Activated T-cell treated with anti-CD3 and anti-CD28 coated beads, Interleukin-2, amount 50 U/mL, for 4 hours (primary cell): ENCODE data around the gene ALDH1A1. TPM values are rescaled to one million over a fixed set of nuclear protein-coding genes. Genes with fewer than 3 reads are reported as not detected.

Source experiments
- ATAC-seq, 2 donors: fragments of 200-7000 bp; cut with Tn5 transposase; one replicate each; pipeline ENCODE4 v1.10.0; 2021
- DNase-seq: peaks from one replicate; pipeline ENCODE4 v3.0.0-alpha.2; 2020
- H3K27me3 Mint-ChIP-seq: one replicate; pipeline ENCODE4 v1.8.0; 2021; ENCODE audit warnings: low read depth, mixed read lengths
- H3K36me3 Mint-ChIP-seq: one replicate; pipeline ENCODE4 v1.8.0; 2022; ENCODE audit warnings: mixed read lengths; ENCODE audit not compliant: insufficient read depth
- H3K4me1 Mint-ChIP-seq: one replicate; pipeline ENCODE4 v1.8.0; 2021; ENCODE audit warnings: low read depth, mixed read lengths
- H3K4me3 Mint-ChIP-seq: one replicate; pipeline ENCODE4 v1.8.0; 2021; ENCODE audit warnings: mild to moderate bottlenecking, moderate library complexity, mixed read lengths
- H3K9me3 Mint-ChIP-seq: one replicate; pipeline ENCODE4 v1.8.0; 2021; ENCODE audit warnings: mixed read lengths
- total RNA-seq, 3 donors: library from RNA; stranded (reverse); gene quantifications; one replicate each; pipeline ENCODE4 v1.2.1, GENCODE V29; 2021

Gene ALDH1A1
- total RNA-seq, 3 donors from 2014 or later: 0.16 to 0.35 (median 0.22) TPM

- peaks cover 2% of the 10 kb centered on the region for H3K27me3 Mint-ChIP-seq
- ATAC-seq (no peak), DNase-seq (no peak)
- no peak overlapping the region for H3K4me3 Mint-ChIP-seq
- H3K4me1 Mint-ChIP-seq: no peaks in the 10 kb centered on the region
- no peaks in the 10 kb centered on the region for H3K9me3 Mint-ChIP-seq
- H3K36me3 Mint-ChIP-seq: no peaks in the 10 kb centered on the region
These were observed 45.4 kb downstream of the ALDH1A1 start for GRCh38 chr9:72907421-72907820.

DNA sequence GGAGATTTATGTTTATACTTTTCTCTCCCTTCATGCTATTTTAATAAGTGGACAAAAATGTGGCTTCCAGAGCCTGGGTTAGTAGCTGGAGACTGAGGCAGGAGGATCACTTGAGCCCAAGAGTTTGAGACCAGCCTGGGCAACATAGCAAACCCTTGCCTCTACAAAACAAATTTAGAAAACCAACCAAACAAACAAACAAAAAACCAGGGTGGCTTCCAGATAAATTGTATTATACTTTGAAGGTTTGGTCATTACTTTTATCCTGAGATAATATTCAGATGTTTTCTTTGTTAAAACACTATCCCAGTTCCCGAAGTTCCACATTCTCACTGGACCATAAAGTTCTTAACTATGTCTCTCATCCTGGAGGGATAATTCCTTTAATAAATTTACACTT is 46.0 kb downstream of the ALDH1A1 start:
- Mint-ChIP-seq H3K27me3 (peaks cover 2% of the 10 kb centered on the region), H3K36me3 (no peaks in the 10 kb centered on the region), H3K9me3 (no peaks in the 10 kb centered on the region), H3K4me1 (no peaks in the 10 kb centered on the region), H3K4me3 (no peak overlapping the region)
- DNase-seq (no peak), ATAC-seq (no peak)

- DNase-seq: no peak
- Mint-ChIP-seq H3K4me1 (no peaks in the 10 kb centered on the region), H3K4me3 (no peak overlapping the region), H3K36me3 (no peaks in the 10 kb centered on the region), H3K27me3 (peaks cover 2% of the 10 kb centered on the region), H3K9me3 (no peaks in the 10 kb centered on the region)
- no peak for ATAC-seq
These were observed 47.1 kb downstream of the ALDH1A1 start for GRCh38 chr9:72905514-72906480.

- no peaks in the 10 kb centered on the region for H3K9me3 Mint-ChIP-seq
- DNase-seq (no peak), ATAC-seq (no peak)
- H3K4me1 Mint-ChIP-seq: no peaks in the 10 kb centered on the region
- no peak overlapping the region for H3K4me3 Mint-ChIP-seq
- H3K36me3 Mint-ChIP-seq: no peaks in the 10 kb centered on the region
- peaks cover 2% of the 10 kb centered on the region for H3K27me3 Mint-ChIP-seq
These were observed 48.4 kb downstream of the ALDH1A1 start for GRCh38 chr9:72904267-72905093.

DNA sequence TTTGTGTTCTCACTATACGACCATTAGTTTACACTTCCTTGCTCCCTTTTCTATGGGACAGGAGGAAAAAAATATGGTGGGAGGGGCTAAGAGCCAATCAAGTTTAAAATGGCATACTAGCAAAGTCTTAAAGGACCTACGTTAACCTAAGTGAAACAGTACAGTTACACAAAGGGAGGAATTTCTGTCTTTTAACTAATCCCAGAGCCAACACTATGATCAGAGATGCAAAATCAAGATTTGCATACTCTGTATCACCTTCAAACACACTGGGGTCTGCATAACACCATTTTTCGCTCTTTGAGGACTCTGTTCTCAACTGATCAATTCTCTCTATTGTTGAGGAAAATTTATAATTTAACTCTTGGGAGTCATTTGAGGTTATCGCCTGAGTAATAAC is 49.8 kb downstream of the ALDH1A1 start:
- H3K9me3 Mint-ChIP-seq: no peaks in the 10 kb centered on the region
- DNase-seq: no peak
- no peak overlapping the region for H3K4me3 Mint-ChIP-seq
- no peaks in the 10 kb centered on the region for H3K4me1 Mint-ChIP-seq
- H3K27me3 Mint-ChIP-seq: no peaks in the 10 kb centered on the region
- ATAC-seq: no peak
- no peaks in the 10 kb centered on the region for H3K36me3 Mint-ChIP-seq

- ATAC-seq: no peak
These were observed 50.6 kb downstream of the ALDH1A1 start for GRCh38 chr9:72902268-72902667.

DNA sequence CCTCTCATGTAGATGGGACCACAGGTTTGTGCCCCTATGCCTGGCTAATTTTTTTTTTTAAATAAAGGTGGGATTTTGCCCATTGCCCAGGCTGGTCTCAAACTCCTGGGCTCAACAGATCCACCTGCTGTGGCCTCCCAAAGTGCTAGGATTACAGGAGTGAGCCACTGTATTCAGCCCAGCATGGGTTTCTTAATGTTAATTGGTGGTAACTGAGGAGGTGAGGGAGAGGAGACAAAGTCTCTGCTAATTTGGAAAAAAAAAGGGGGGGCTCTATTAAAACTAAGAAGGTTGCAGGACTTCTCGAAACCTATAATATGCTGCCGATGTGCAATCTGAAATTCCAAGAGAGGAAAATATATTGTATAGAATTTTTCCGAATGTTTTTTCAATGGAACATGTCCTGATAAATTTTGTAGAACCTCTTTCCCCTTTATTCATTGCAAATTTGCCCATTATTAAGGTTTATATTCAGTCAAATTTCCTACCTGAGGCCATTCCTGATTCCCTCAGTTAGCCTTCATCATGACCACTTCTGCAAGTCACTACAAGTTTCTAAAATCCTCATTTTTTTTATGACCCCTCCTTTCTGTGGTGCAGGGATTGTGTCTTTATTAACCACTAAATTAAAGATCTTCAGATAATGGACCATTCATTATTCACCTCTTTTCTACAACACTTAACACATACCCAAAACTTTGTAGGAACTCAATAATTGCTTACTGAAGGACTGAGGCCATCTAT is 52.9 kb downstream of the ALDH1A1 start:
- DNase-seq: no peak
- H3K27me3 Mint-ChIP-seq: peaks cover 4% of the 10 kb centered on the region
- no peaks in the 10 kb centered on the region for H3K36me3 Mint-ChIP-seq
- no peaks in the 10 kb centered on the region for H3K4me1 Mint-ChIP-seq
- H3K4me3 Mint-ChIP-seq: no peak overlapping the region
- ATAC-seq: no peak
- H3K9me3 Mint-ChIP-seq: no peaks in the 10 kb centered on the region

More at GRCh38 chr9:72902268-72902667, 50.6 kb downstream of the ALDH1A1 start:
- Mint-ChIP-seq H3K9me3 (no peaks in the 10 kb centered on the region), H3K36me3 (no peaks in the 10 kb centered on the region), H3K27me3 (peaks cover 4% of the 10 kb centered on the region), H3K4me1 (no peaks in the 10 kb centered on the region), H3K4me3 (no peak overlapping the region)
- no peak for DNase-seq

DNA sequence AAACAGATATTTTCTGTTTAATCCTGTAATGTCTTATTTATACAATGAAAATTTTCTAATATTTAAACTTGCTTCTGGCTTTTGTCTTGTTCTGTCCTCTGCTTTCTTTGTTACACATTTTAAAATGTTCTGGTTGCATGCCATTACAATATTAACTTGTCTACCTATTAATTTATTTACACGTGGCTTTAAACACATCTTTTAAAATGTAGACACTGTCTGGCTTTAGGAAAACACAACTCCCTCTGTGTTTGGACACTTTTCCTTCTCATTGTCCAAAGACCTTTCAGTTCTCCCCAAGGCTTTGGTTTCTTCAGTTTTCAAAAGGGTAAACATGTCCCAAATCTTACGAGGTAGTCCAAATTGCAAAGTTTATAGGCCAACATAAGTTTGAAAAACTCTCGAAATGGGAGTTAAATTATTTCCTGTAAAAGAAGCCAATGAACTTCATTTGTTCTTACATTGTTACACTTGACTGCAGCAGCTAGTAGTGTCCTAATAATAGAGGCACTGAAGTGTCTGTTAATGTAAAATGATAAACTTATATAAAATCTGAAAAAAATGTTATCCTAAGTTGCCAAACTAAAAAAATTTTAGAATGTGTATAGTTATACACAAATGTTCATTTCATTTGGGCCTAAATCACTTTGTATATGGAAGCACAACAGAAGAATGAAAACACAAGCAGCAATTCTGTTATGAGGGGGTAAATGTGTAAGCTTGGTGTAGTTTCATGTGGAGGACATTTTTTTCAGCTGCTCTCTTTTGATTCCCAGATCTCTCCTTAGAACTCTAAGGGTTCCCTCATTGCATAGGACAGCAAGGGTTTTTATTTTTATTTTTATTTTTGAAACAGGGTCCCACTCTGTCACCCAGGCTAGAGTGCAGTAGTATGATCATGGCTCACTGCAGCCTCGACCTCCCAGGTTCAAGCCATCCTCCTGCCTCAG is 53.8 kb downstream of the ALDH1A1 start:
- Mint-ChIP-seq H3K9me3 (no peaks in the 10 kb centered on the region), H3K27me3 (peaks cover 6% of the 10 kb centered on the region)
- no peak for ATAC-seq

DNA sequence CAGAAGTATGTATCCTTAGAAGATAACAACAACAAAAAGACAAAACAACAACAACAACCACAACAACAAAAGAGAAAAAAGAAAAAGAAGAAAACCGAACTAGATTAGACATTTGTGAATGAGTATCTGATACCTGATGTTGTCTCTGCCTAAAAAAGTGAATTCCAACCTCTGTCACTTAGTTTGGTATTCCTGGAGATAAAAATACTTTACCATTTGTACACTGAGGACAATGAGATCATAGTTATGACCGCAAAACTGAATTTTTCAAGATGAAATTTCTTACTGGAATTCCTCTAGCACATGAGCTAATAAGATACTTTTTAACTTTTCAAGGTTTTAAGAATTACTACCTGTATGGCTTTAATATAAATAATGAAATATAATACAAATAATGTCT is 54.5 kb downstream of the ALDH1A1 start:
- ATAC-seq (no peak), DNase-seq (no peak)
- no peaks in the 10 kb centered on the region for H3K4me1 Mint-ChIP-seq
- peaks cover 6% of the 10 kb centered on the region for H3K27me3 Mint-ChIP-seq
- no peaks in the 10 kb centered on the region for H3K36me3 Mint-ChIP-seq
- H3K4me3 Mint-ChIP-seq: no peak overlapping the region
- no peaks in the 10 kb centered on the region for H3K9me3 Mint-ChIP-seq

More for the DNA sequence above, 53.8 kb downstream of the ALDH1A1 start:
- no peak for DNase-seq
- Mint-ChIP-seq H3K36me3 (no peaks in the 10 kb centered on the region), H3K4me3 (no peak overlapping the region), H3K4me1 (no peaks in the 10 kb centered on the region)

- Mint-ChIP-seq H3K4me3 (no peak overlapping the region), H3K4me1 (no peaks in the 10 kb centered on the region), H3K27me3 (peaks cover 6% of the 10 kb centered on the region), H3K9me3 (no peaks in the 10 kb centered on the region), H3K36me3 (no peaks in the 10 kb centered on the region)
- DNase-seq (no peak), ATAC-seq (no peak)
These were observed 55.7 kb downstream of the ALDH1A1 start for GRCh38 chr9:72897069-72897649.

- Mint-ChIP-seq H3K4me1 (no peaks in the 10 kb centered on the region), H3K36me3 (no peaks in the 10 kb centered on the region), H3K9me3 (no peaks in the 10 kb centered on the region), H3K4me3 (no peak overlapping the region), H3K27me3 (peaks cover 10% of the 10 kb centered on the region)
- ATAC-seq: no peak
- DNase-seq: no peak
These were observed 56.4 kb downstream of the ALDH1A1 start for GRCh38 chr9:72896439-72896838.

- Mint-ChIP-seq H3K36me3 (no peaks in the 10 kb centered on the region), H3K27me3 (peaks cover 10% of the 10 kb centered on the region), H3K4me1 (no peaks in the 10 kb centered on the region), H3K4me3 (no peak overlapping the region), H3K9me3 (no peaks in the 10 kb centered on the region)
- DNase-seq: no peak
- ATAC-seq: no peak
These were observed 57.7 kb downstream of the ALDH1A1 start for GRCh38 chr9:72895122-72895521.

- Mint-ChIP-seq H3K27me3 (peaks cover 10% of the 10 kb centered on the region), H3K9me3 (no peaks in the 10 kb centered on the region), H3K4me1 (no peaks in the 10 kb centered on the region), H3K4me3 (no peak overlapping the region), H3K36me3 (no peaks in the 10 kb centered on the region)
- ATAC-seq: no peak
- DNase-seq: no peak
These were observed 58.5 kb downstream of the ALDH1A1 start for GRCh38 chr9:72894342-72894741.
